ENCODE results near the gene ADIPOR2.

GRCh38 chr12:1696800-1697199 lies 5.9 kb downstream of the ADIPOR2 start:
- no peak for TF ChIP-seq CTCF (IDR thresholded peaks at IDR 0.05; ENCODE audit: low read length)
- TF ChIP-seq EZH2 (IDR thresholded peaks at IDR 0.05; ENCODE audit: borderline replicate concordance, low read length) = no peak

Measured in OCI-LY1 (cell line).